ENCODE data around the gene PQBP1.

Gene PQBP1

GRCh38 chrX:48904180-48904579 lies 6.5 kb downstream of the PQBP1 start:
- Histone ChIP-seq H3K14ac (ENCODE audit: low read length) (no peak overlapping the region), H3K79me1 (ENCODE audit: low read length) (no peaks in the 10 kb centered on the region), H4K91ac (ENCODE audit: low read depth, low read length) (no peak overlapping the region), H3K27ac (ENCODE audit: low read depth, low read length) (no peak overlapping the region), H3K27me3 (ENCODE audit: insufficient read depth, low read length) (no peaks in the 10 kb centered on the region), H3K9me3 (ENCODE audit: insufficient read depth, low read depth, low read length) (no peaks in the 10 kb centered on the region), H3K4me3 (ENCODE audit: low read depth, low read length) (no peak overlapping the region), H3K4ac (ENCODE audit: low read depth, low read length) (no peak overlapping the region), H2BK12ac (ENCODE audit: low read length) (no peak overlapping the region), H2AFZ (ENCODE audit: insufficient read depth, low read length, poor library complexity) (no peak overlapping the region), H3K9ac (ENCODE audit: low read length) (no peak overlapping the region), H3K36me3 (ENCODE audit: control insufficient read depth in 1 of 2, insufficient read depth in 2 of 2, low read length in 2 of 2) (peaks cover 55 to 57% of the 10 kb centered on the region in 2 experiments), H3K79me2 (ENCODE audit: control insufficient read depth, insufficient read depth, low read length, poor library complexity) (no peaks in the 10 kb centered on the region), H3K4me1 (ENCODE audit: control insufficient read depth in 1 of 2, insufficient read depth in 2 of 2, low read length in 2 of 2) (no peaks in the 10 kb centered on the region), H3K4me2 (ENCODE audit: low read length) (no peak overlapping the region), H4K8ac (ENCODE audit: low read depth, low read length) (no peak overlapping the region), H4K12ac (ENCODE audit: low read depth, low read length) (no peak overlapping the region), H2AK5ac (ENCODE audit: low read length) (no peak overlapping the region), H3K18ac (ENCODE audit: low read length) (no peak overlapping the region), H3K23ac (ENCODE audit: low read length) (no peak overlapping the region), H2BK120ac (ENCODE audit: insufficient read depth, low read length, poor library complexity) (no peak overlapping the region), H2BK5ac (ENCODE audit: low read depth, low read length, poor library complexity) (no peak overlapping the region)
- WGBS (ENCODE audit: extremely low coverage, insufficient coverage, insufficient read length), result no CpG with 5 or more reads among the region's 8 CpGs
- DNase-seq, result no peak

- no peak overlapping the region for H3K18ac ChIP-seq (ENCODE audit: low read length)
- no peak overlapping the region for H4K91ac ChIP-seq (ENCODE audit: low read depth, low read length)
- no peak overlapping the region for H2AFZ ChIP-seq (ENCODE audit: insufficient read depth, low read length, poor library complexity)
- H3K27me3 ChIP-seq (ENCODE audit: insufficient read depth, low read length), result no peaks in the 10 kb centered on the region
- no peak for DNase-seq
- no CpG with 5 or more reads among the region's 14 CpGs for WGBS (ENCODE audit: extremely low coverage, insufficient coverage, insufficient read length)
- no peak overlapping the region for H3K23ac ChIP-seq (ENCODE audit: low read length)
- H3K9me3 ChIP-seq (ENCODE audit: insufficient read depth, low read depth, low read length), result no peaks in the 10 kb centered on the region
- no peak overlapping the region for H3K4me2 ChIP-seq (ENCODE audit: low read length)
- no peaks in the 10 kb centered on the region for H3K4me1 ChIP-seq (ENCODE audit: control insufficient read depth in 1 of 2, insufficient read depth in 2 of 2, low read length in 2 of 2)
- no peak overlapping the region for H4K8ac ChIP-seq (ENCODE audit: low read depth, low read length)
- no peak overlapping the region for H3K14ac ChIP-seq (ENCODE audit: low read length)
- no peak overlapping the region for H2BK120ac ChIP-seq (ENCODE audit: insufficient read depth, low read length, poor library complexity)
- H4K12ac ChIP-seq (ENCODE audit: low read depth, low read length), result no peak overlapping the region
- H2BK12ac ChIP-seq (ENCODE audit: low read length), result no peak overlapping the region
- H3K27ac ChIP-seq (ENCODE audit: low read depth, low read length), result no peak overlapping the region
- H3K9ac ChIP-seq (ENCODE audit: low read length), result no peak overlapping the region
- no peaks in the 10 kb centered on the region for H3K79me1 ChIP-seq (ENCODE audit: low read length)
- H2BK5ac ChIP-seq (ENCODE audit: low read depth, low read length, poor library complexity), result no peak overlapping the region
- no peak overlapping the region for H3K4me3 ChIP-seq (ENCODE audit: low read depth, low read length)
- no peaks in the 10 kb centered on the region for H3K79me2 ChIP-seq (ENCODE audit: control insufficient read depth, insufficient read depth, low read length, poor library complexity)
- peaks cover 56 to 57% of the 10 kb centered on the region in 2 experiments for H3K36me3 ChIP-seq (ENCODE audit: control insufficient read depth in 1 of 2, insufficient read depth in 2 of 2, low read length in 2 of 2)
- H3K4ac ChIP-seq (ENCODE audit: low read depth, low read length), result no peak overlapping the region
- H2AK5ac ChIP-seq (ENCODE audit: low read length), result no peak overlapping the region
Measured at GRCh38 chrX:48904626-48905025, 6.9 kb downstream of the PQBP1 start.

DNA sequence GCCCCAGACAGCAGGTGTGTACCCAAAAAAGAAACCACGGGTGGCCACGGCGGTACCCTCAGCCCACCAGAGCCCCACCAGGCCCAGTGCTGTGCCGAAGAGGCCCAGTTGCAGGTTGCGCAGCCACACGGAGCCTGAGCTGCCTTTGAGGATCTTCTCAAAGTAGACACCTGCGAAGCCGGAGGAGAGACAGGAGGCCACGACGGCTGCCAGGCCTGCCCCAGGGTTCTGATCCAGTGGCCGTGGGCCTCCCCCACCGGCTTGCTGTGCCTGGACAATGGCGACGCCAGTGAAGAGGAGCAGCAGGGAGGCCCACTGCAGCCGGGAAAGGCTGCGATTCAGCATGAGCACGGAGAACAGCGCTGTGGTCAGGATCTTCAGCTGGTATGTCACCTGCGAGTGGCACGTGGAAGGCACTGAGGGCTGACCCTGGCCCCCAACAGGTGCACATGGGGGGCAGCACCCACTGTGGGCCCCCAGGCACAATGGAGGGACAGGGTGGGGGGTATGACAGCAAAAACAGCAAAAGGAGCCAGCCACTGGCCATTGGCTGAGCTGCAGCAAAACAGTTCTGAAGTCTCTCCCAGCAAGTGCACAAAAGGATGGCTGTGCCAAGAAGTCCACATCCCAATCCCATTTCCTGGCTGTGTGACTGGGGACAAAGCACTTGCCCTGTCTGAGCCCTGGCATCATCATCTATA lies 7.5 kb downstream of the PQBP1 start:
- H4K8ac ChIP-seq (ENCODE audit: low read depth, low read length), result no peak overlapping the region
- H2BK120ac ChIP-seq (ENCODE audit: insufficient read depth, low read length, poor library complexity), result no peak overlapping the region
- H3K27me3 ChIP-seq (ENCODE audit: insufficient read depth, low read length), result no peaks in the 10 kb centered on the region
- H3K79me1 ChIP-seq (ENCODE audit: low read length), result no peaks in the 10 kb centered on the region
- no CpG with 5 or more reads among the region's 20 CpGs for WGBS (ENCODE audit: extremely low coverage, insufficient coverage, insufficient read length)
- H3K4ac ChIP-seq (ENCODE audit: low read depth, low read length), result no peak overlapping the region
- H2BK12ac ChIP-seq (ENCODE audit: low read length), result no peak overlapping the region
- no peak overlapping the region for H4K91ac ChIP-seq (ENCODE audit: low read depth, low read length)
- no peaks in the 10 kb centered on the region for H3K4me1 ChIP-seq (ENCODE audit: control insufficient read depth in 1 of 2, insufficient read depth in 2 of 2, low read length in 2 of 2)
- H4K12ac ChIP-seq (ENCODE audit: low read depth, low read length), result no peak overlapping the region
- no peaks in the 10 kb centered on the region for H3K79me2 ChIP-seq (ENCODE audit: control insufficient read depth, insufficient read depth, low read length, poor library complexity)
- no peak overlapping the region for H2AFZ ChIP-seq (ENCODE audit: insufficient read depth, low read length, poor library complexity)
- no peak overlapping the region for H3K18ac ChIP-seq (ENCODE audit: low read length)
- no peaks in the 10 kb centered on the region for H3K9me3 ChIP-seq (ENCODE audit: insufficient read depth, low read depth, low read length)
- H3K36me3 ChIP-seq (ENCODE audit: control insufficient read depth in 1 of 2, insufficient read depth in 2 of 2, low read length in 2 of 2), result peaks cover 58 to 61% of the 10 kb centered on the region in 2 experiments
- H3K23ac ChIP-seq (ENCODE audit: low read length), result no peak overlapping the region
- H3K9ac ChIP-seq (ENCODE audit: low read length), result no peak overlapping the region
- DNase-seq, result no peak
- H3K14ac ChIP-seq (ENCODE audit: low read length), result no peak overlapping the region
- H2BK5ac ChIP-seq (ENCODE audit: low read depth, low read length, poor library complexity), result no peak overlapping the region
- no peak overlapping the region for H2AK5ac ChIP-seq (ENCODE audit: low read length)
- no peak overlapping the region for H3K4me3 ChIP-seq (ENCODE audit: low read depth, low read length)
- no peak overlapping the region for H3K27ac ChIP-seq (ENCODE audit: low read depth, low read length)
- H3K4me2 ChIP-seq (ENCODE audit: low read length), result no peak overlapping the region

GRCh38 chrX:48908600-48908999 lies 10.9 kb downstream of the PQBP1 start:
- no peak overlapping the region for H3K23ac ChIP-seq (ENCODE audit: low read length)
- H2AFZ ChIP-seq (ENCODE audit: insufficient read depth, low read length, poor library complexity), result no peak overlapping the region
- no peaks in the 10 kb centered on the region for H3K27me3 ChIP-seq (ENCODE audit: insufficient read depth, low read length)
- no peak overlapping the region for H3K27ac ChIP-seq (ENCODE audit: low read depth, low read length)
- DNase-seq, result peak; percentile 51 to 71
- no peak overlapping the region for H2BK5ac ChIP-seq (ENCODE audit: low read depth, low read length, poor library complexity)
- no peaks in the 10 kb centered on the region for H3K9me3 ChIP-seq (ENCODE audit: insufficient read depth, low read depth, low read length)
- no peak overlapping the region for H4K8ac ChIP-seq (ENCODE audit: low read depth, low read length)
- H3K4me2 ChIP-seq (ENCODE audit: low read length), result no peak overlapping the region
- H3K4ac ChIP-seq (ENCODE audit: low read depth, low read length), result no peak overlapping the region
- peaks cover 34 to 37% of the 10 kb centered on the region in 2 experiments for H3K36me3 ChIP-seq (ENCODE audit: control insufficient read depth in 1 of 2, insufficient read depth in 2 of 2, low read length in 2 of 2)
- no peaks in the 10 kb centered on the region for H3K79me2 ChIP-seq (ENCODE audit: control insufficient read depth, insufficient read depth, low read length, poor library complexity)
- peaks cover 7% of the 10 kb centered on the region for H3K79me1 ChIP-seq (ENCODE audit: low read length)
- no peak overlapping the region for H4K91ac ChIP-seq (ENCODE audit: low read depth, low read length)
- H2BK12ac ChIP-seq (ENCODE audit: low read length), result no peak overlapping the region
- H2AK5ac ChIP-seq (ENCODE audit: low read length), result no peak overlapping the region
- H2BK120ac ChIP-seq (ENCODE audit: insufficient read depth, low read length, poor library complexity), result no peak overlapping the region
- no peak overlapping the region for H4K12ac ChIP-seq (ENCODE audit: low read depth, low read length)
- H3K4me1 ChIP-seq (ENCODE audit: control insufficient read depth in 1 of 2, insufficient read depth in 2 of 2, low read length in 2 of 2), result no peaks in the 10 kb centered on the region
- no peak overlapping the region for H3K4me3 ChIP-seq (ENCODE audit: low read depth, low read length)
- H3K14ac ChIP-seq (ENCODE audit: low read length), result no peak overlapping the region
- H3K18ac ChIP-seq (ENCODE audit: low read length), result no peak overlapping the region
- WGBS (ENCODE audit: extremely low coverage, insufficient coverage, insufficient read length), result no CpG with 5 or more reads among the region's 1 CpG
- H3K9ac ChIP-seq (ENCODE audit: low read length), result no peak overlapping the region
